GM12878 (cell line): ENCODE measurements around the gene ABCF1. TPM values are rescaled to one million over a fixed set of nuclear protein-coding genes. Genes with fewer than 3 reads are reported as not detected.

Experiments
- ATAC-seq: fragments of 200-7000 bp; cut with Tn5 transposase; 3 replicates; pipeline ENCODE4 v1.9.1; 2020; ENCODE audit warnings: mild to moderate bottlenecking, moderate library complexity
- BruUV-seq: library from RNA; stranded (reverse); fragments of 400-500 nt; replicated peaks from 2 replicates; lab custom pipeline; 2021; lab: Mats Ljungman, UMichigan
- CTCF ChIA-PET: fragments of 300-600 bp; sonication (Branson Sonifier 250); formaldehyde crosslinking; extraction: SDS; loops from one replicate; lab custom pipeline; 2021; ENCODE audit warnings: inconsistent platforms; lab: Yijun Ruan, JAX
- POLR2A ChIA-PET: fragments of 350-600 bp; formaldehyde crosslinking; extraction: SDS; loops from one replicate; lab custom pipeline; 2021; ENCODE audit warnings: inconsistent platforms; lab: Charles Lee
- RAD21 ChIA-PET: fragments of 300-600 bp; sonication (Branson Sonifier 250); formaldehyde crosslinking; loops from one replicate; lab custom pipeline; 2023; ENCODE audit warnings: antibody characterized with exemption; ENCODE audit not compliant: unreplicated experiment; lab: Charles Lee
- SMC1A ChIA-PET: fragments of 300-600 bp; sonication (Branson Sonifier 250); formaldehyde crosslinking; loops from one replicate; lab custom pipeline; 2023; ENCODE audit not compliant: unreplicated experiment, uncharacterized antibody; lab: Charles Lee
- DNase-seq: peaks from one replicate; pipeline ENCODE4 v3.0.0-alpha.2; 2011; ENCODE audit warnings: low read depth, low spot score
- FAIRE-seq: peaks from 3 replicates; lab custom pipeline; 2011; peaks lifted over from hg19 to GRCh38; lab: Jason Lieb, UNC
- H2AFZ ChIP-seq: 2 replicates; pipeline ENCODE4 v1.6.0; 2011; ENCODE audit warnings: low read depth, low read length, control low read depth; ENCODE audit not compliant: control insufficient read depth
- H3K27ac ChIP-seq: 2 replicates; pipeline ENCODE4 v1.5.1; 2011; ENCODE audit warnings: control low read depth; ENCODE audit not compliant: control insufficient read depth, insufficient read depth
- H3K27me3 ChIP-seq, 2 experiments: replicated peaks in 1 of 2; 2 replicates each; pipeline versions ENCODE4 v1.6.0 to v1.6.1; 2011; ENCODE audit warnings: low read length in 1 of 2; ENCODE audit not compliant: control insufficient read depth in 2 of 2, insufficient read depth in 2 of 2
- H3K36me3 ChIP-seq, 2 experiments: 2 replicates each; pipeline ENCODE4 v1.5.1; 2011; ENCODE audit warnings: low read length in 1 of 2; ENCODE audit not compliant: control insufficient read depth in 2 of 2, insufficient read depth in 2 of 2
- H3K4me1 ChIP-seq: 2 replicates; pipeline ENCODE4 v1.6.1; 2011; ENCODE audit warnings: mild to moderate bottlenecking, low read length, moderate library complexity, mixed read lengths; ENCODE audit not compliant: control insufficient read depth, insufficient read depth
- H3K4me2 ChIP-seq: 2 replicates; pipeline ENCODE4 v1.6.0; 2011; ENCODE audit warnings: control low read depth; ENCODE audit not compliant: control insufficient read depth, insufficient read depth
- H3K4me3 ChIP-seq: fragments of 200-600 bp; sonication (generic); 2 replicates; pipeline ENCODE4 v1.5.1; 2016
- H3K79me2 ChIP-seq: 2 replicates; pipeline ENCODE4 v1.6.0; 2011; ENCODE audit warnings: low read length; ENCODE audit not compliant: control insufficient read depth, insufficient read depth
- H3K9ac ChIP-seq: 2 replicates; pipeline ENCODE4 v1.8.0; 2011; ENCODE audit warnings: low read length, control low read depth, mixed read lengths; ENCODE audit not compliant: control insufficient read depth, insufficient read depth
- H3K9me3 ChIP-seq: replicated peaks from 3 replicates; pipeline ENCODE4 v1.5.1; 2011; ENCODE audit warnings: mild to moderate bottlenecking, low read length; ENCODE audit not compliant: control insufficient read depth, insufficient read depth
- H4K20me1 ChIP-seq: 2 replicates; pipeline ENCODE4 v1.6.0; 2011; ENCODE audit not compliant: control insufficient read depth, insufficient read depth
- ETV6 ChIP-seq, 2 experiments: fragments of 450-650 bp in 1 of 2; IDR thresholded peaks in 1 of 2; conservative IDR thresholded peaks in 1 of 2; 2 replicates each; pipeline ENCODE4 v1.6.1; 2014; ENCODE audit warnings: antibody characterized with exemption in 1 of 2, borderline replicate concordance in 1 of 2, low read depth in 1 of 2, mild to moderate bottlenecking in 1 of 2, moderate library complexity in 1 of 2
- MEF2A ChIP-seq: IDR thresholded peaks from 2 replicates; pipeline ENCODE4 v1.6.1; 2011; ENCODE audit warnings: low read depth, mild to moderate bottlenecking, low read length, moderate library complexity; ENCODE audit not compliant: insufficient read depth
- SREBF1 ChIP-seq: IDR thresholded peaks from 2 replicates; pipeline ENCODE4 v1.6.1; 2012; ENCODE audit warnings: mild to moderate bottlenecking, low read length
- STAT1 ChIP-seq: fragments of 450-650 bp; conservative IDR thresholded peaks from 2 replicates; pipeline ENCODE4 v1.6.1; 2014; ENCODE audit warnings: antibody characterized with exemption, mild to moderate bottlenecking
- WGBS: methylation state at CpG from one replicate; pipeline ENCODE4 v1.1.6; 2016; ENCODE audit warnings: low lambda C conversion rate; ENCODE audit not compliant: insufficient replicate concordance, insufficient coverage; ENCODE audit errors: missing lambda C conversion rate; 5-methylcytosine and 5-hydroxymethylcytosine counted together
- in situ Hi-C: fragments of 300-500 bp; cut with MboI; formaldehyde crosslinking; loops from 9 replicates; pipeline ENCODE4 v1.14.3; 2018; ENCODE audit warnings: mixed read lengths
- intact Hi-C: fragments of 100-400 bp; cut with micrococcal nuclease; formaldehyde crosslinking; loops from one replicate; pipeline ENCODE4 v1.14.2; 2022; ENCODE audit not compliant: unreplicated experiment
- polyA plus RNA-seq, 11 experiments: library from polyadenylated mRNA; depleted of rRNA in 4 of 11; unstranded in 6 of 11; stranded (reverse) in 5 of 11; fragments of >200 nt; fragmentation: Nextera tagmentation in 4 of 11; fragmentation: Illumina TruSeq in 1 of 11; extraction: Ambion mirVana in 4 of 11; extraction: Trizol in 1 of 11; gene quantifications; 1 replicate in 1 of 11; 2 replicates in 10 of 11; pipeline versions ENCODE4 v1.2.1 to v1.2.3, GENCODE V29; 2011 to 2016; ENCODE audit warnings: inconsistent platforms in 2 of 11, missing spikeins in 2 of 11, low read depth in 1 of 11
- total RNA-seq, 4 experiments: library from RNA; depleted of rRNA in 3 of 4; stranded (reverse); fragments of >200 nt in 3 of 4; fragmentation: Illumina TruSeq in 1 of 4; extraction: Trizol in 1 of 4; gene quantifications; 2 replicates each; pipeline versions ENCODE4 v1.2.1 to v1.2.3, GENCODE V29; 2013 to 2021
- TF ChIP-seq, protein P1 (sequence below), 3 experiments: IDR thresholded peaks in 2 of 3; conservative IDR thresholded peaks in 1 of 3; 2 replicates each; pipeline ENCODE4 v1.5.1; 2011; ENCODE audit warnings: low read depth in 3 of 3, low read length in 3 of 3, mild to moderate bottlenecking in 3 of 3, control low read depth in 2 of 3, moderate library complexity in 2 of 3, inconsistent platforms in 1 of 3, mixed read lengths in 1 of 3; ENCODE audit not compliant: control insufficient read depth in 2 of 3, insufficient read depth in 1 of 3; ENCODE audit errors: extremely low read depth in 1 of 3
- TF ChIP-seq, protein P2 (sequence below): fragments of 150-350 bp; IDR thresholded peaks from 2 replicates; pipeline ENCODE4 v1.6.1; 2016; ENCODE audit warnings: low read depth, low read length
- TF ChIP-seq, protein P3 (sequence below): IDR thresholded peaks from 2 replicates; pipeline ENCODE4 v1.6.1; 2011; ENCODE audit warnings: mild to moderate bottlenecking, low read depth, low read length, moderate library complexity; ENCODE audit not compliant: insufficient replicate concordance

The ABCF1 gene
- total and polyA plus RNA-seq, 10 of the 15 experiments (the other 5 are each of a cell fraction or from before 2014, with no cell fraction given), result 21.3 to 79.6 (median 55.9) TPM

DNA sequence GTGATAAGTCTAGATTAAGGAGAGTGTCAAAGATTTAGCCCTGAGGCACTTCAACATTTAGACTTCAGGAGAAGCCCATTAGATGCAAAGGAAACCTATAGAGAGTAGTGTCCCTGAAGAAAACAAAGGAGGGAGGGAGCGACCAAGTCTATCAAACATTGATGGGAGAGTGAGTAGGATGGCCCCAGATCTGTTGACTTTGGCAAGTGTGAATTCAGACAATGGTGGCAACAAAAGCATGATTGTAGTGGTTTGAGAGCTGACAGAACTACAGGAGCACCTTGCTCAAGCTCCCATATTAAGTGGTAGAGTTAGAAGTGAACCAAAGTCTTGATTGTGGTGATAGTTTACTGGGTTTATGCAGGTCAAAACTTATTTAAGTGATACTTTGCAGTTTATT is 979 bp upstream of the ABCF1 start:
- SMC1A ChIA-PET, result interaction anchor here (1.0 to 2.3 kb wide), 6 partner anchors 12 to 86 kb away, joined by 3 to 18 read pairs (median 4); partner anchors contain the start of gene PRR3
- intact Hi-C loops, result loop anchor here (2.0 kb wide), 1 partner anchor 13 kb away; the partner anchor contains the start of genes GNL1 and PRR3
- DNase-seq (no peak), FAIRE-seq (no peak), ATAC-seq (no peak)
- 31% methylated on average over 1 of the region's 1 CpG for WGBS
- POLR2A ChIA-PET, result interaction anchor here (0.6 to 2.5 kb wide), 3 partner anchors 14 to 76 kb away, joined by 3 to 25 read pairs (median 8); partner anchors contain the start of genes GNL1, MRPS18B and PRR3
- Histone ChIP-seq H3K9ac (peak overlapping the region; percentile 93), H3K79me2 (peaks cover 39% of the 10 kb centered on the region), H3K36me3 (no peaks in the 10 kb centered on the region; a peak in 2 of 4 replicates), H3K4me1 (peaks cover 15% of the 10 kb centered on the region), H3K27me3 (no peaks in the 10 kb centered on the region), H3K9me3 (no peaks in the 10 kb centered on the region), H2AFZ (peak overlapping the region; percentile 93), H3K4me3 (peak overlapping the region; percentile 89; the same call in 1 of the 2 replicates), H3K27ac (no peak overlapping the region), H4K20me1 (peaks cover 3% of the 10 kb centered on the region; the same call in 1 of the 2 replicates), H3K4me2 (peak overlapping the region; percentile 98)
- in situ Hi-C loops, result no loop called here
- RAD21 ChIA-PET, result interaction anchor here (0.6 to 2.2 kb wide), 6 partner anchors 13 to 648 kb away, joined by 3 to 11 read pairs (median 5); partner anchors contain the start of gene PRR3
- no TSS peak for BruUV-seq
- no peak for TF ChIP-seq ETV6 (conservative IDR thresholded peaks at IDR 0.05 in 1 of 2, IDR thresholded peaks at IDR 0.05 in 1 of 2; ENCODE audit: borderline replicate concordance in 1 of 2, low read depth in 1 of 2)
- TF ChIP-seq SREBF1, result no peak
- TF ChIP-seq, protein P1, sequence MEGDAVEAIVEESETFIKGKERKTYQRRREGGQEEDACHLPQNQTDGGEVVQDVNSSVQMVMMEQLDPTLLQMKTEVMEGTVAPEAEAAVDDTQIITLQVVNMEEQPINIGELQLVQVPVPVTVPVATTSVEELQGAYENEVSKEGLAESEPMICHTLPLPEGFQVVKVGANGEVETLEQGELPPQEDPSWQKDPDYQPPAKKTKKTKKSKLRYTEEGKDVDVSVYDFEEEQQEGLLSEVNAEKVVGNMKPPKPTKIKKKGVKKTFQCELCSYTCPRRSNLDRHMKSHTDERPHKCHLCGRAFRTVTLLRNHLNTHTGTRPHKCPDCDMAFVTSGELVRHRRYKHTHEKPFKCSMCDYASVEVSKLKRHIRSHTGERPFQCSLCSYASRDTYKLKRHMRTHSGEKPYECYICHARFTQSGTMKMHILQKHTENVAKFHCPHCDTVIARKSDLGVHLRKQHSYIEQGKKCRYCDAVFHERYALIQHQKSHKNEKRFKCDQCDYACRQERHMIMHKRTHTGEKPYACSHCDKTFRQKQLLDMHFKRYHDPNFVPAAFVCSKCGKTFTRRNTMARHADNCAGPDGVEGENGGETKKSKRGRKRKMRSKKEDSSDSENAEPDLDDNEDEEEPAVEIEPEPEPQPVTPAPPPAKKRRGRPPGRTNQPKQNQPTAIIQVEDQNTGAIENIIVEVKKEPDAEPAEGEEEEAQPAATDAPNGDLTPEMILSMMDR (IDR thresholded peaks at IDR 0.05 in 2 of 3, conservative IDR thresholded peaks at IDR 0.05 in 1 of 3; ENCODE audit: control insufficient read depth in 2 of 3, extremely low read depth in 1 of 3, insufficient read depth in 1 of 3, low read depth in 3 of 3, low read length in 3 of 3), result no peak
- TF ChIP-seq, protein P2, sequence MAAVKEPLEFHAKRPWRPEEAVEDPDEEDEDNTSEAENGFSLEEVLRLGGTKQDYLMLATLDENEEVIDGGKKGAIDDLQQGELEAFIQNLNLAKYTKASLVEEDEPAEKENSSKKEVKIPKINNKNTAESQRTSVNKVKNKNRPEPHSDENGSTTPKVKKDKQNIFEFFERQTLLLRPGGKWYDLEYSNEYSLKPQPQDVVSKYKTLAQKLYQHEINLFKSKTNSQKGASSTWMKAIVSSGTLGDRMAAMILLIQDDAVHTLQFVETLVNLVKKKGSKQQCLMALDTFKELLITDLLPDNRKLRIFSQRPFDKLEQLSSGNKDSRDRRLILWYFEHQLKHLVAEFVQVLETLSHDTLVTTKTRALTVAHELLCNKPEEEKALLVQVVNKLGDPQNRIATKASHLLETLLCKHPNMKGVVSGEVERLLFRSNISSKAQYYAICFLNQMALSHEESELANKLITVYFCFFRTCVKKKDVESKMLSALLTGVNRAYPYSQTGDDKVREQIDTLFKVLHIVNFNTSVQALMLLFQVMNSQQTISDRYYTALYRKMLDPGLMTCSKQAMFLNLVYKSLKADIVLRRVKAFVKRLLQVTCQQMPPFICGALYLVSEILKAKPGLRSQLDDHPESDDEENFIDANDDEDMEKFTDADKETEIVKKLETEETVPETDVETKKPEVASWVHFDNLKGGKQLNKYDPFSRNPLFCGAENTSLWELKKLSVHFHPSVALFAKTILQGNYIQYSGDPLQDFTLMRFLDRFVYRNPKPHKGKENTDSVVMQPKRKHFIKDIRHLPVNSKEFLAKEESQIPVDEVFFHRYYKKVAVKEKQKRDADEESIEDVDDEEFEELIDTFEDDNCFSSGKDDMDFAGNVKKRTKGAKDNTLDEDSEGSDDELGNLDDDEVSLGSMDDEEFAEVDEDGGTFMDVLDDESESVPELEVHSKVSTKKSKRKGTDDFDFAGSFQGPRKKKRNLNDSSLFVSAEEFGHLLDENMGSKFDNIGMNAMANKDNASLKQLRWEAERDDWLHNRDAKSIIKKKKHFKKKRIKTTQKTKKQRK, result no peak
- no peak for TF ChIP-seq STAT1
- TF ChIP-seq MEF2A, result no peak
- TF ChIP-seq, protein P3, sequence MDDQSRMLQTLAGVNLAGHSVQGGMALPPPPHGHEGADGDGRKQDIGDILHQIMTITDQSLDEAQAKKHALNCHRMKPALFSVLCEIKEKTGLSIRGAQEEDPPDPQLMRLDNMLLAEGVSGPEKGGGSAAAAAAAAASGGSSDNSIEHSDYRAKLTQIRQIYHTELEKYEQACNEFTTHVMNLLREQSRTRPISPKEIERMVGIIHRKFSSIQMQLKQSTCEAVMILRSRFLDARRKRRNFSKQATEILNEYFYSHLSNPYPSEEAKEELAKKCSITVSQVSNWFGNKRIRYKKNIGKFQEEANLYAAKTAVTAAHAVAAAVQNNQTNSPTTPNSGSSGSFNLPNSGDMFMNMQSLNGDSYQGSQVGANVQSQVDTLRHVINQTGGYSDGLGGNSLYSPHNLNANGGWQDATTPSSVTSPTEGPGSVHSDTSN, result no peak
- CTCF ChIA-PET, result interaction anchor here (0.6 to 2.6 kb wide), 11 partner anchors 14 to 108 kb away, joined by 3 to 25 read pairs (median 5); partner anchors contain the start of genes GNL1 and PRR3
